Measurements from ENCODE around the gene JUNB.

JUNB gene

GRCh38 chr19:12752056-12752781 lies 39.1 kb upstream of the JUNB start:
- TF ChIP-seq CREB5 (CRISPR knock-in tag; IDR thresholded peaks at IDR 0.05; ENCODE audit: low read depth) = no peak
- no peak for TF ChIP-seq CSDC2 (CRISPR knock-in tag; IDR thresholded peaks at IDR 0.05)
- TF ChIP-seq ZFP30 (CRISPR knock-in tag; IDR thresholded peaks at IDR 0.05) = no peak
- TF ChIP-seq PPARA (CRISPR knock-in tag; IDR thresholded peaks at IDR 0.05; ENCODE audit: borderline replicate concordance) = no peak
- TF ChIP-seq TCF4 (CRISPR knock-in tag; IDR thresholded peaks at IDR 0.05; ENCODE audit: borderline replicate concordance) = no peak
- TF ChIP-seq OSR1 (CRISPR knock-in tag; IDR thresholded peaks at IDR 0.05) = no peak
- no peak for TF ChIP-seq SNAI2 (CRISPR knock-in tag; IDR thresholded peaks at IDR 0.05)
- no peak for TF ChIP-seq CSRNP3 (CRISPR knock-in tag; IDR thresholded peaks at IDR 0.05)
- no peak for TF ChIP-seq ZC3H10 (CRISPR knock-in tag; IDR thresholded peaks at IDR 0.05)
- TF ChIP-seq TSHZ2 (CRISPR knock-in tag; IDR thresholded peaks at IDR 0.05) = no peak
- TF ChIP-seq RARB (CRISPR knock-in tag; IDR thresholded peaks at IDR 0.05) = no peak
- TF ChIP-seq BACH2 (CRISPR knock-in tag; IDR thresholded peaks at IDR 0.05; ENCODE audit: borderline replicate concordance) = no peak
- no peak for TF ChIP-seq GLIS3 (CRISPR knock-in tag; IDR thresholded peaks at IDR 0.05)
- TF ChIP-seq ISL1 (CRISPR knock-in tag; IDR thresholded peaks at IDR 0.05) = no peak
- TF ChIP-seq ZNF565 (CRISPR knock-in tag; conservative IDR thresholded peaks at IDR 0.05; ENCODE audit: low read depth) = no peak
- no peak for TF ChIP-seq ZFP3 (CRISPR knock-in tag; IDR thresholded peaks at IDR 0.05)
- no peak for ATAC-seq

- no peak for ATAC-seq
Measured at GRCh38 chr19:12754465-12755196, 36.7 kb upstream of the JUNB start.

GRCh38 chr19:12756150-12756883 lies 35.0 kb upstream of the JUNB start:
- TF ChIP-seq ZFP3 (CRISPR knock-in tag; IDR thresholded peaks at IDR 0.05) (no peak), CREB5 (CRISPR knock-in tag; IDR thresholded peaks at IDR 0.05; ENCODE audit: low read depth) (no peak), TSHZ2 (CRISPR knock-in tag; IDR thresholded peaks at IDR 0.05) (no peak), RARB (CRISPR knock-in tag; IDR thresholded peaks at IDR 0.05) (no peak), TCF4 (CRISPR knock-in tag; IDR thresholded peaks at IDR 0.05; ENCODE audit: borderline replicate concordance) (no peak), GLIS3 (CRISPR knock-in tag; IDR thresholded peaks at IDR 0.05) (no peak), TOX (CRISPR knock-in tag; IDR thresholded peaks at IDR 0.05; ENCODE audit: borderline replicate concordance) (no peak), SNAI2 (CRISPR knock-in tag; IDR thresholded peaks at IDR 0.05) (no peak), BACH2 (CRISPR knock-in tag; IDR thresholded peaks at IDR 0.05; ENCODE audit: borderline replicate concordance) (no peak), PATZ1 (CRISPR knock-in tag; IDR thresholded peaks at IDR 0.05; ENCODE audit: borderline replicate concordance) (no peak)
- ATAC-seq = no peak

More at GRCh38 chr19:12754465-12755196, 36.7 kb upstream of the JUNB start:
- TF ChIP-seq BACH2 (CRISPR knock-in tag; IDR thresholded peaks at IDR 0.05; ENCODE audit: borderline replicate concordance) (no peak), PPARA (CRISPR knock-in tag; IDR thresholded peaks at IDR 0.05; ENCODE audit: borderline replicate concordance) (no peak), OSR1 (CRISPR knock-in tag; IDR thresholded peaks at IDR 0.05) (no peak)
